Dedifferentiated amniotic fluid mesenchymal stem cell (primary cell): Measurements from ENCODE around the gene ENO2.
"Not testable (repeated sequence)": the region's sequence is repeated elsewhere in the genome, so short reads cannot be mapped to it uniquely, and the experiment has no call there.

Source experiments
- DNase-seq: peaks from one replicate; pipeline ENCODE4 v3.0.0-alpha.2; 2016; ENCODE audit errors: extremely low spot score

The ENO2 gene

DNA sequence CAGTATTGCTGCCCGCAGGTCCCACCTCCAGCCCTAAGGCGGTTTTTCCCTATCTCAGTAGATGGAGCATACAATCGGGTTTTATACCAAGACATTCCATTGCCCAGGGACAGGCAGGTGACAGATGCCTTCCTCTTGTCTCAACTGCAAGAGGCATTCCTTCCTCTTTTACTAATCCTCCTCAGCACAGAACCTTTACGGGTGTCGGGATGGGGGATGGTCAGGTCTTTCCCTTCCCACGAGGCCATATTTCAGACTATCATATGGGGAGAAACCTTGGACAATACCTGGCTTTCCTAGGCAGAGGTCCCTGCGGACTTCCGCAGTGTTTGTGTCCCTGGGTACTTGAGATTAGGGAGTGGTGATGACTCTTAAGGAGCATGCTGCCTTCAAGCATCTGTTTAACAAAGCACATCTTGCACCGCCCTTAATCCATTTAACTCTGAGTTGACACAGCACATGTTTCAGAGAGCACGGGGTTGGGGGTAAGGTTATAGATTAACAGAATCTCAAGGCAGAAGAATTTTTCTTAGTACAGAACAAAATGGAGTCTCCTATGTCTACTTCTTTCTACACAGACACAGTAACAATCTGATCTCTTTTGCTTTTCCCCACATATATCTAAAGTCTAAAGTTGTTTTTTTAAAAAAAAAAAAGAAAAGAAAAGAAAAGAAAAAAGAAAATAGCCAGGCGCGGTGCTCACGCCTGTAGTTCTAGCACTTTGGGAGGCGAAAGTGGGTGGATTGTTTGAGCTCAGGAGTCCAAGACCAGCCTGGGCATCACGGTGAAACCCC, 28.0 kb upstream of the ENO2 start:
- DNase-seq = not testable (repeated sequence)

GRCh38 chr12:6887460-6887859, 26.9 kb upstream of the ENO2 start:
- DNase-seq = no peak

GRCh38 chr12:6888360-6888759, 26.0 kb upstream of the ENO2 start:
- no peak for DNase-seq

DNA sequence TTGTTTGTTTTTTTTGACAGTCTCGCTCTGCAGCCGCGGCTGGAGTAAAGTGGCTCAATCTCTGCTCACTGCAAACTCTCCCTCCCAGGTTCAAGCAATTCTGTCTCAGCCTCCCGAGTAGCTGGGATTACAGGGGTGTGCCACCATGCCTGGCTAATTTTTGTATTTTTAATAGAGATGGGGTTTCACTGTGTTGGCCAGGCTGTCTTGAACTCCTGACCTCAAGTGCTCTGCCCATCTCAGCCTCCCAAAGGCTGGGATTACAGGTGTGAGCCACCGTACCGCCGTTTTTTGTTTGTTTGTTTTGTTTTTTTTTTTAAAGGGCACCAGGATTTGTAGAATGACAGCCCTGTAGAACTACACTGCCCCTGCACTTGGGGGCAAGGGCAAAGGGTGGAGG, 25.6 kb upstream of the ENO2 start:
- DNase-seq = not testable (repeated sequence)

GRCh38 chr12:6889775-6890573, 24.4 kb upstream of the ENO2 start:
- not testable (repeated sequence) for DNase-seq

DNA sequence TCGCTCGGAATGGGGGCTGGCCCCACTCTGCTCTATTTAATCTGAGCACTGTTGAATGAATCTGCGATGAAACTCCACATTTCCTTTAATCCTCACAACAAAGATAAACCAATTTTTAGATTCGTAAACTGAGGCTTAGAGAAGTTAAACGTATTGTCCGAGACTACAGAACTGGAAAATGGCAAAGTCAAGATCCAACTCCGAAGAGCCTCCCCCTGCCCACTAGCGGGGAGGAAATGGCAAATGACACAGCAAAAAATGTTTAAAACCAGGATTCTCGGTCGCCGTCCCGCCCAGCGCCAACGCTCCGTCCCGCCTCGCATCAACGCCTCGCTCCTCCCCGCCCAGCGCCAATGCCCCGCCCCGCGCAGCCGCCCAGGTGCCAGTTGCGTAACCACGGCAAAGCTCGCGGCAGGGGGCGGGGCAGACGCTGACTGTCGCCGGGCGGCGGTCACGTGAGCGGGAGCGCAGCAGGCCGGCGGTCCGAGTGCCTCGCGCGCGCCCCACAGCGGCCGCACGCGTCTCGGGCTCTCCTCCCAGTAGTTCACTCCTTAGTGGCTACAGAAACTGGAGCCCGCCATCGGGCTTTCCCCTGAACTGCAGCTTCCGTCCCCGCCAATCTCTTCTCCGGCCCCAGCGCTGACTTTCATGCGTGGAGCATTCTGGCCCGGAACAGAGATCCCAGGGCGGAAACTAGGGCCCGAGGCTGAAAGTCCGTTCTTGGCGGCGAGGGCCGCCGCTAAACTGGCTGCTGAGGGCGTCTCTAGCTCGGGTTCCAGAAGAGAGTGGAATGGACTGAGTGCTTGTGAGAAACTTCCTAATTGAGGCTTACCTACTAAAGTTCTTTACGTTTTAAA, 23.4 kb upstream of the ENO2 start:
- DNase-seq = peak; percentile 94

DNA sequence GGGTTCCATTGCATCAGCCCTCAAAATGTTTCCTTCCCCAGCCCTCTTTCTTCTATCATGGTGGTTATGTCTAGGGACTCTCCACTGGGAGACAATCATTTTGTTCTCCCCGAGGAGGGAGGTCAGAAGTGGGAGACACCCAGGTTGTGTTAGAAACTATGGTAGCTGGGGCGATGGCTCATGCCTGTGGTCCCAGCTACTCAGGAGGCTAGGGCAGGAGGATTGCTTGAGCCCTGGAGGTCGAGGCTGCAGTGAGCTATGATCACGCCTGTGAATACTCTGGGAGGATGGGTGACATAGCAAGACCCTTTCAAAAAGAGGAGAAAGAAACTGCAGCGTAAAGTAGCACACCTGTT, 22.8 kb upstream of the ENO2 start:
- no peak for DNase-seq

GRCh38 chr12:6892683-6893082, 21.7 kb upstream of the ENO2 start:
- DNase-seq = not testable (repeated sequence)

GRCh38 chr12:6894321-6894720, 20.1 kb upstream of the ENO2 start:
- DNase-seq = no peak

GRCh38 chr12:6896846-6897435, 17.4 kb upstream of the ENO2 start:
- no peak for DNase-seq

DNA sequence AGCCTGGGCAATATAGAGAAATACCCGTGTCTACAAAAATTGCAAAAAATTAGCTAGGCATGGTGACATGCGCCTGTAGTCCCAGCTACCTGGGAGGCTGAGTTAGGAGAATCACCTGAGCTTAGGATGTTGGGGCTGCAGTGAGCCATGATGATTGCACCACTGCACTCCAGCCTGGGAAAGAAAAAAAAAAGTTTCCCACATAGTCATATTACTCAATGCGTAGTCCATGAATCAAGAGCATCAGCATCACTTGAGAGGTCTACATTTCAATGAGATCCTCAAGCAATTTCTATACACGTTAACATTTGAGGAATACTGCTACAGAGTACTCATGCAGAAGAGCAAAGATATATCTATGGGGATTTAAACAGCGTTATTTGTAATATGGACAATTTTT, 15.0 kb upstream of the ENO2 start:
- no peak for DNase-seq

- no peak for DNase-seq
These were observed 14.4 kb upstream of the ENO2 start for GRCh38 chr12:6899837-6900519.

DNA sequence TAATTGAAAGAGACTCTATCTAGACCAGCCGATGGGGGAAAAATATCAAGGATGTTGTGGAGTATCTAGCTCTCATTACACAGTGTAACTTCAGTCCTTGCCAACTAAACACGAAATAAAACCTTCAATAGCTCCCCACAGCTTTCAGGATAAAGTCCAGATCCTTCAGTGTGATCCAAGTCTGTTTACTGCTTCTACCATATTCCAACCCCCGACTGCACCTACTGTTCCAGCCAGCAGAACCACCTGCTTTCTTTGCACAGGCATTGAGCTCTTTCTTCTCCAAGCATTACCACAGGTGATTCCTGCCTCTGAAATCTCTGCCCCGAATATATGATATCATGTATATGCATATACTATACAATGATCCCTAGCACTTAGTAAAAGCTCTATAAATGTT, 11.9 kb upstream of the ENO2 start:
- DNase-seq = no peak

DNA sequence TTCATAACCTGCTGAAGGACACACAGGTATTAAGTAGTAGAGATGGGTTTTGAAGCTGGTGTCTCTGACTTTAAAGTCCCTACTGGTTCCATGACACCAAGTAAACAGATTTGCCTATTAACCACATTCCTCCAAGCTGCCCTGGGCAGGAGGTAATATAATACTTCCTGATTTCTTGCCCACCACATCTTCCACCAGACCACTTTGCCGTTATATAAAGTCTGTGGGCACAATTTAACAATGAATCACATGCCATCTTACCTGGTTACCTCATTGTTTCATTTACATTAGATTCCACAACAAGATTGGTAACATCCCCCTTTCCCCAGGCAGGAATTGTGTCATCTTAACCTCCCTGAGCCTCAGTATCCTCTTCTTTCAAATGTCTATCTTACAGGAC, 10.7 kb upstream of the ENO2 start:
- DNase-seq = no peak

DNA sequence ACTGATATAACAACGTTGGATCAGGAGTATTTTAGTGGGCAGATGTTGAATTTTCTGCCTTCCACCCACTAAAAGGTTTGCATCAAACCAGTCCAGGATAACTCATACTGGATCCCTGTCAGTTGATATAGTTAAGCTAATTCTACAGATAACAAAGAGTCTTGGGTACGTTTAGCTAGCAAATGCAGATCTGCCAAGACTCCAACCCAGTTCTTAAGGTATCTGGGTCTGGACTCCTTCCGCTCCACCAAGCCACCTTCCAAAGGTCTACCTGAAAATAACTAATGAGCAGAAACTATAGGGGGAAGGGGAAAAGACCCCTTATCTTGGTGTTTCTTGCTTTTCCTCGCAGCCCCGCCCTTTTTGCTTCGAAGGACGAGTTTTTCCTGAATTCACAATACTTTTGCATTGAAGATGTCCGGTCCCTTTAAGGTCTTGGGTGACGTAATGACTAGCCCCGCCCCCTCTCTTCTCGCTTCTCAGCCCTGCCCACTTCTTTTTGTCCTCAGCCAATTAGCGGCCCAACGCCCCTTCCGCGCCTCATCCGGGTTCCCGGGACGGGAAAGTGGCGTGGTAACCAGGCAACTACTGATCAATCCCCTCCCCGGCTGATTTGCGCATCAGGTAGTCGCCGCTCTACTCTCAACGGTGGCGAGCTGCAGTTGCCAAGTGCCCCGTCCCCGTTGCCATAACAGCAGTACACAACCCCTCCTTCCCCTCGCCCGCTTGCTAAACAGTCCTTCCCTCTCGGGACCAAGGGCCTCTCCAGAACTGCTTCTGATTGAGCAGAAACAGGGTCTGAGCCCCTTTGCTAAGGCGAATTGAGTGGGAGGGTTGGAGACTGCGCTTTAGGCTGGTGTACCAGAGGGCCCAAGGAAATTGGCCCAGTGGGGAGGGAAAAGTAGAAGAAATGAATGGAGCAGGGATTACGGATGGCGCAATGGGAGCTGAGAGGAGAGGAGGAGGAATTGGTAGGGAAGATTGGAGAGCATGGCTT, 9.8 kb upstream of the ENO2 start, which contains the start of gene LRRC23:
Gene LRRC23 (plus strand): TSS at position 543 of the 997 bp plus-strand sequence. CDS start 812 bp downstream, outside the sequence.
- peak; percentile 96 for DNase-seq

DNA sequence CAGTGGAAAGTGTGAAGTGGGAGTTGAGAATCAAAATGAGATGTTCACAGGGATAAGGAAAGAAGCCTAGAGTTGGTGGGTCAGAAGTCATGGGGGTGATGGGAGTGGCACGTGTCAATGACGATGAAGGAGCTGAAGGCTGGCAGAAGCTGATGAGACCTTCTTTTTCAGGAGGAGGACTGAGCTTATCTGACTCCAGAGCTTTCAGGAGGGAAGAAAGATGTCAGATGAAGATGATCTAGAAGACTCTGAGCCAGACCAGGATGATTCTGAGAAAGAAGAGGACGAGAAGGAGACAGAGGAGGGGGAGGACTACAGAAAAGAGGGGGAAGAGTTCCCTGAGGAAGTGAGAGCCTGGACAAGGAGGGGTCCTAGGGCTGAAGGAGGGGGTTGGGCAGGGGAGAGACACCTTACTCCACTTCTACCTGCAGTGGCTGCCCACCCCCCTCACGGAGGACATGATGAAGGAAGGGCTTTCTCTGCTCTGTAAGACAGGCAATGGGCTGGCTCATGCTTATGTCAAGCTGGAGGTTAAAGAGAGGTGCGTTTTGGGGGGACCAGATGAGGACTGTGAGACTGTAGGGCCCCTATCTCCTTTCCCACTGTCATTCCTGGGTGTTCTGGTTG, 8.9 kb upstream of the ENO2 start:
- DNase-seq = no peak

DNA sequence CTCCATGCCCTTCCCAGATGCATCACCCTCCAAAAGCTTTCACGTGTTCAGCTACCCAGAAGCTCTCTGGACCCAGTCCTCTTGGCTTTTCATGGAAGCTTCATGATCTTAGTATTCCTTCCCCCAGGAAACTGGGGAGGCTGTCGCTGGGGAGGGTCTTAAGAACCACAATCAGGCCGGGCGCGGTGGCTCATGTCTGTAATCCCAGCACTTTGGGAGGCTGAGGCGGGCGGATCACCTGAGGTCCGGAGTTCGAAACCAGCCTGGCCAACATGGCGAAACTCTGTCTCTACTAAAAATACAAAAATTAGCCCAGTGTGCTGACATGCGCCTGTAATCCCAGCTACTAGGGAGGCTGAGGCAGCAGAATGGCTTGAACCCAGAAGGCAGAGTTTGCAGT, 6.2 kb upstream of the ENO2 start:
- DNase-seq = not testable (repeated sequence)

- DNase-seq = no peak
These were observed 4.8 kb upstream of the ENO2 start for GRCh38 chr12:6909421-6910145.
